ENCODE results near the gene DENND1B.

DNA sequence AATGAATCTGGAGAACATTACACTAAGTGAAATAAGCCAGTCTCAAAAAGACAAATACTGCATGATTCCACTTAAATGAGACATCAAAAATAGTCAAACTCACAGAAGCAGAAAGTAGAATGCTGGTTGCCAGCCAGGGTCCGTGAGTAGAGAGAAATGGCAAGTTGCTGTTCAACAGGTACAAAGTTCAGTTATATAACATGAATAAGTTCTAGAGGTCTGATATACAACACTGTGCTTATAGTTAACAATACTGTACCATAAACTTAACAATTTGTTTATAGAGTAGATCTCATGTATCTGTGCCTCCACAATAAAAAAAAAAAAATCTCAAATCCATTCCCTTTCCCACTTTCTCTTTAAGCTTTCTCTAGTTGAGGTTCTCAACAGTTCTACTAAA, 83.5 kb downstream of the DENND1B start:
- TF ChIP-seq, protein P1, sequence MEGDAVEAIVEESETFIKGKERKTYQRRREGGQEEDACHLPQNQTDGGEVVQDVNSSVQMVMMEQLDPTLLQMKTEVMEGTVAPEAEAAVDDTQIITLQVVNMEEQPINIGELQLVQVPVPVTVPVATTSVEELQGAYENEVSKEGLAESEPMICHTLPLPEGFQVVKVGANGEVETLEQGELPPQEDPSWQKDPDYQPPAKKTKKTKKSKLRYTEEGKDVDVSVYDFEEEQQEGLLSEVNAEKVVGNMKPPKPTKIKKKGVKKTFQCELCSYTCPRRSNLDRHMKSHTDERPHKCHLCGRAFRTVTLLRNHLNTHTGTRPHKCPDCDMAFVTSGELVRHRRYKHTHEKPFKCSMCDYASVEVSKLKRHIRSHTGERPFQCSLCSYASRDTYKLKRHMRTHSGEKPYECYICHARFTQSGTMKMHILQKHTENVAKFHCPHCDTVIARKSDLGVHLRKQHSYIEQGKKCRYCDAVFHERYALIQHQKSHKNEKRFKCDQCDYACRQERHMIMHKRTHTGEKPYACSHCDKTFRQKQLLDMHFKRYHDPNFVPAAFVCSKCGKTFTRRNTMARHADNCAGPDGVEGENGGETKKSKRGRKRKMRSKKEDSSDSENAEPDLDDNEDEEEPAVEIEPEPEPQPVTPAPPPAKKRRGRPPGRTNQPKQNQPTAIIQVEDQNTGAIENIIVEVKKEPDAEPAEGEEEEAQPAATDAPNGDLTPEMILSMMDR (IDR thresholded peaks at IDR 0.05; ENCODE audit: low read length) = no peak
- TF ChIP-seq EZH2 (optimal IDR thresholded peaks at IDR 0.05; ENCODE audit: low read depth, low read length) = no peak

Data from MM.1S (cell line).